Erythroblast (primary cell): Measurements from ENCODE around the gene MYL9.

Source experiments
- GATA1 ChIP-seq: IDR thresholded peaks from 2 replicates; pipeline ENCODE4 v1.6.1; 2011; ENCODE audit warnings: low read depth, mild to moderate bottlenecking, control low read depth, low read length, moderate library complexity
- POLR2A ChIP-seq: IDR thresholded peaks from 2 replicates; pipeline ENCODE4 v1.6.1; 2011; ENCODE audit warnings: mild to moderate bottlenecking, low read length

DNA sequence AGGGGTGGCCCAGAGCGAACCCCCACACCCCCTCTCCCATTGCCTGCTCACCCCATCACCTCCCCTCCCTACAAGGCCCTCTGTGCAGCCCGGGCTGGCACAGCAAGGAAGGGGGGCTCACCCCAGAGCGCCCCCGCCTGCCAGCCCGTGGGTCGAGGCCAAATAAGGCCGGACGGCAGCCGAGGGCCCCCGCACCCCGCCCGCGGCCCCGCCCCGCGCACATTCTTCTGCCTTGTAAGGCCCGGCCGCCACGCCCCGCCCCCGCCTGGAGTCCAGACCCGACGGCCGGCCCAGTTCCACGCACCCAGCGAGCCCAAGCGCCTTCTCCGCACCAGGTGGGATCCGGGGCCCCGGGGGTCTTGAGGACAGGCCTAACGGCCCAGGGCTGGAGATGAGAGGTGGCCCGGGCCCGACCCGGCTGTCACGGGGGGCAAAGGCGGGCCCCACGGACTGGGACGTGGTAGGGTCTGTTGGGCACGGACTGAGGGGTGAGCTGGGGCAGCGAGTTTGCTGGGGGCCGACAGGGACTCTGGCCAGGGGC is at the start of gene MYL9:
- TF ChIP-seq POLR2A (no peak), GATA1 (no peak)
